H9 (cell line): Measurements from ENCODE around the gene TK1. TPM values are rescaled to one million over a fixed set of nuclear protein-coding genes. Genes with fewer than 3 reads are reported as not detected.

Experiments
- DNase-seq: peaks from one replicate; pipeline ENCODE4 v3.0.0-alpha.2; 2017
- H2AFZ ChIP-seq: one replicate; pipeline ENCODE4 v1.6.1; 2013; ENCODE audit warnings: mild to moderate bottlenecking, low read length, control low read depth, moderate library complexity
- H2AK5ac ChIP-seq: 2 replicates; pipeline ENCODE4 v1.6.1; 2013; ENCODE audit warnings: low read length, control low read depth, mixed read lengths; ENCODE audit not compliant: insufficient read length
- H2BK120ac ChIP-seq: one replicate; pipeline ENCODE4 v1.6.1; 2013; ENCODE audit warnings: low read depth, mild to moderate bottlenecking, low read length, control low read depth, inconsistent platforms; ENCODE audit not compliant: poor library complexity, severe bottlenecking
- H2BK12ac ChIP-seq: 2 replicates; pipeline ENCODE4 v1.6.1; 2013; ENCODE audit warnings: low read length, control low read depth, mixed read lengths, low read depth; ENCODE audit not compliant: insufficient read length
- H2BK15ac ChIP-seq: 2 replicates; pipeline ENCODE4 v1.6.1; 2013; ENCODE audit warnings: low read depth, low read length, control low read depth
- H2BK20ac ChIP-seq: one replicate; pipeline ENCODE4 v1.6.1; 2013; ENCODE audit warnings: low read depth, mild to moderate bottlenecking, low read length, control low read depth, inconsistent platforms; ENCODE audit not compliant: poor library complexity, severe bottlenecking
- H2BK5ac ChIP-seq: 2 replicates; pipeline ENCODE4 v1.6.1; 2013; ENCODE audit warnings: low read length, control low read depth, mixed read lengths; ENCODE audit not compliant: insufficient read length
- H3K14ac ChIP-seq: 2 replicates; pipeline ENCODE4 v1.6.1; 2013; ENCODE audit warnings: low read length, control low read depth; ENCODE audit not compliant: insufficient read depth
- H3K18ac ChIP-seq: 2 replicates; pipeline ENCODE4 v1.6.1; 2013; ENCODE audit warnings: low read depth, mild to moderate bottlenecking, mixed read lengths, low read length, control low read depth; ENCODE audit not compliant: insufficient read length
- H3K23ac ChIP-seq: 2 replicates; pipeline ENCODE4 v1.6.1; 2013; ENCODE audit warnings: low read length, control low read depth, mixed read lengths, low read depth; ENCODE audit not compliant: insufficient read length
- H3K23me2 ChIP-seq: 2 replicates; pipeline ENCODE4 v1.6.1; 2013; ENCODE audit warnings: low read depth, mild to moderate bottlenecking, mixed read lengths, low read length, control low read depth; ENCODE audit not compliant: insufficient read length, poor library complexity, severe bottlenecking
- H3K27ac ChIP-seq: 2 replicates; pipeline ENCODE4 v1.5.1; 2013; ENCODE audit warnings: low read length, control low read depth, mixed read lengths, low read depth; ENCODE audit not compliant: insufficient read length
- H3K27me3 ChIP-seq: 2 replicates; pipeline ENCODE4 v1.6.1; 2013; ENCODE audit warnings: low read length, control low read depth, inconsistent platforms; ENCODE audit not compliant: insufficient read depth
- H3K4ac ChIP-seq: 2 replicates; pipeline ENCODE4 v1.6.1; 2013; ENCODE audit warnings: low read depth, mild to moderate bottlenecking, control low read depth, inconsistent platforms, low read length, moderate library complexity
- H3K4me1 ChIP-seq: 2 replicates; pipeline ENCODE4 v1.6.1; 2013; ENCODE audit warnings: low read length, control low read depth, inconsistent platforms; ENCODE audit not compliant: insufficient read depth
- H3K4me2 ChIP-seq: 2 replicates; pipeline ENCODE4 v1.6.1; 2013; ENCODE audit warnings: low read length, control low read depth, mixed read lengths; ENCODE audit not compliant: insufficient read length, insufficient read depth
- H3K56ac ChIP-seq: 2 replicates; pipeline ENCODE4 v1.6.1; 2013; ENCODE audit warnings: low read depth, mild to moderate bottlenecking, mixed read lengths, low read length, control low read depth; ENCODE audit not compliant: insufficient read length
- H3K79me1 ChIP-seq: 2 replicates; pipeline ENCODE4 v1.6.1; 2013; ENCODE audit warnings: low read depth, mild to moderate bottlenecking, moderate library complexity, low read length, control low read depth, inconsistent platforms; ENCODE audit not compliant: insufficient read depth, poor library complexity, severe bottlenecking
- H3K79me2 ChIP-seq: 2 replicates; pipeline ENCODE4 v1.6.1; 2013; ENCODE audit warnings: low read length, control low read depth, inconsistent platforms; ENCODE audit not compliant: insufficient read depth
- H3K9ac ChIP-seq: 2 replicates; pipeline ENCODE4 v1.6.1; 2013; ENCODE audit warnings: low read length, control low read depth, mixed read lengths; ENCODE audit not compliant: insufficient read length; ENCODE audit errors: extremely low read depth
- H3K9me3 ChIP-seq: one replicate; pipeline ENCODE4 v1.6.1; 2013; ENCODE audit warnings: low read depth, low read length, inconsistent platforms; ENCODE audit not compliant: control insufficient read depth
- H3T11ph ChIP-seq: one replicate; pipeline ENCODE4 v1.6.1; 2013; ENCODE audit warnings: mild to moderate bottlenecking, low read length, control low read depth, inconsistent platforms
- H4K20me1 ChIP-seq: one replicate; pipeline ENCODE4 v1.6.1; 2013; ENCODE audit not compliant: control insufficient read depth, insufficient read length, insufficient read depth
- H4K5ac ChIP-seq: 2 replicates; pipeline ENCODE4 v1.6.1; 2013; ENCODE audit warnings: low read depth, mild to moderate bottlenecking, mixed read lengths, low read length, control low read depth; ENCODE audit not compliant: insufficient read length
- H4K8ac ChIP-seq: replicated peaks from 2 replicates; pipeline ENCODE4 v1.6.1; 2013; ENCODE audit warnings: low read length, control low read depth, mixed read lengths, low read depth; ENCODE audit not compliant: insufficient read length
- H4K91ac ChIP-seq: 2 replicates; pipeline ENCODE4 v1.6.1; 2013; ENCODE audit warnings: low read depth, mild to moderate bottlenecking, moderate library complexity, mixed read lengths, low read length, control low read depth; ENCODE audit not compliant: insufficient read length
- H3K27ac Mint-ChIP-seq, 3 experiments: 2 replicates in 2 of 3; 3 replicates in 1 of 3; pipeline ENCODE4 v1.8.0; 2020 to 2021; ENCODE audit warnings: mixed read lengths in 3 of 3, mild to moderate bottlenecking in 1 of 3, moderate library complexity in 1 of 3
- H3K27me3 Mint-ChIP-seq: 2 replicates; pipeline ENCODE4 v1.8.0; 2021; ENCODE audit warnings: low read depth, mild to moderate bottlenecking, moderate library complexity, mixed read lengths
- H3K36me3 Mint-ChIP-seq, 3 experiments: 2 replicates in 2 of 3; 3 replicates in 1 of 3; pipeline ENCODE4 v1.8.0; 2020 to 2021; ENCODE audit warnings: low read depth in 3 of 3, mixed read lengths in 3 of 3; ENCODE audit not compliant: insufficient read depth in 1 of 3
- H3K4me1 Mint-ChIP-seq, 2 experiments: 2 replicates each; pipeline ENCODE4 v1.8.0; 2020; ENCODE audit warnings: mixed read lengths in 2 of 2
- H3K4me3 Mint-ChIP-seq, 2 experiments: 2 replicates in 1 of 2; 3 replicates in 1 of 2; pipeline ENCODE4 v1.8.0; 2020 to 2021; ENCODE audit warnings: mild to moderate bottlenecking in 2 of 2, mixed read lengths in 2 of 2, moderate library complexity in 1 of 2
- H3K9me3 Mint-ChIP-seq, 2 experiments: 2 replicates in 1 of 2; 3 replicates in 1 of 2; pipeline ENCODE4 v1.8.0; 2020; ENCODE audit warnings: mild to moderate bottlenecking in 2 of 2, mixed read lengths in 2 of 2, moderate library complexity in 1 of 2
- WGBS: extraction: QIAGEN DNeasy Blood & Tissue Kit; methylation state at CpG from one replicate; pipeline ENCODE4 v1.1.7; 2013; ENCODE audit warnings: missing lambda C conversion rate, low lambda C conversion rate, mixed read lengths; ENCODE audit not compliant: insufficient read length; ENCODE audit errors: extremely low coverage; 5-methylcytosine and 5-hydroxymethylcytosine counted together
- total RNA-seq: library from RNA; stranded (reverse); gene quantifications from 2 replicates; pipeline ENCODE4 v1.2.1, GENCODE V29; 2021
- TF ChIP-seq, protein P1 (sequence below): fragments of 200-600 bp; sonication (generic); conservative IDR thresholded peaks from 3 replicates; pipeline ENCODE4 v1.8.0; 2021; ENCODE audit warnings: antibody characterized with exemption, mild to moderate bottlenecking

TK1 gene
- total RNA-seq, 1 experiment from 2014 or later: 95.8 TPM

DNA sequence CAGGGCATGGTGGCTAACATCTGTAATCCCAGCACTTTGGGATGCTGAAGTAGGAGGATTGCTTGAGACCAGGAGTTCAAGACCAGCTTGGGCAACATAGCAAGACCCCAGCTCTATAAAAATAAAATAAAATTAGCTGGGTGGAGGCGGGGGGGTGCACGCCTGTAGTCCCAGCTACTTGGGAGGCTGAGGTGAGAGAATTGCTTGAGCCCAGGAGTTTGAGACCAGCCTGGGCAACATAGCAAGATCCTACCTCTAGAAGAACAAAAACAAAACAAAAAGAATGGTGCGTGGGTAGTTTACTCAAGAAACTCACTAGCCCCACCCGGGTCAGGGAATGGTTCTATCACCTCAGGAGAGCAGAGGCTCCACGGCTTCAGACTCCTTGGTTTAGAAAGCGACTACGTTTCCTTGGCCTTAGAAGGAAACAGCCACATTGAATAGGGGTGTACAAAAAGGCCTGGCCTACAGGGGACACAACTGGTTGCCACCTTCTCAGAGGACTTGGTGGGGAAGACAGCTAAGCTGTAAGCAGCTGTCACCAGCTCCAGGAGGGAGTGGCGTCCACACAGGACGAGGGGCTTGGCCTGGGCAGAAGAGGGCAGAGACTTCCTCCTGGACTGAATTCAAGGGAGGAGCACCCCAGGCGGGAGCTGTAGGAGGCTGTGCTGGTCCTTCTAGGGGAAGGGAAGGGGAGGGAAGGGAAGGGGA is 716 bp downstream of the TK1 start:
- H3K36me3 Mint-ChIP-seq: peaks cover 35 to 58% (median 57%) of the 10 kb centered on the region in 3 experiments; a peak in 6 of 7 replicates
- H3K9ac ChIP-seq: peak overlapping the region; percentile 78
- no peak overlapping the region for H2AFZ ChIP-seq

More for the DNA sequence above, 716 bp downstream of the TK1 start:
- peak overlapping the region in 2 of 3 experiments; percentile 83 to 88; a peak in 3 of 7 replicates for H3K27ac Mint-ChIP-seq
- Histone ChIP-seq H4K20me1 (no peaks in the 10 kb centered on the region), H3K79me1 (peaks cover 2% of the 10 kb centered on the region), H3K23ac (no peak overlapping the region), H3K4ac (no peak overlapping the region), H3K79me2 (peaks cover 9% of the 10 kb centered on the region; the same call in 1 of the 2 replicates), H3K27me3 (no peaks in the 10 kb centered on the region), H2BK20ac (no peak overlapping the region), H3K4me2 (peak overlapping the region; percentile 80), H2AK5ac (no peak overlapping the region), H3K14ac (no peak overlapping the region), H2BK12ac (no peak overlapping the region), H4K8ac (no peak overlapping the region), H2BK5ac (no peak overlapping the region), H3K9me3 (no peaks in the 10 kb centered on the region), H3K23me2 (peaks cover 6% of the 10 kb centered on the region), H4K91ac (no peak overlapping the region), H3K27ac (no peak overlapping the region), H3T11ph (no peak overlapping the region), H3K4me1 (no peaks in the 10 kb centered on the region), H3K56ac (no peak overlapping the region), H4K5ac (no peak overlapping the region), H2BK15ac (no peak overlapping the region), H2BK120ac (no peak overlapping the region), H3K18ac (no peak overlapping the region)
- no peaks in the 10 kb centered on the region for H3K27me3 Mint-ChIP-seq
- no peak for DNase-seq
- whole genome bisulfite sequencing: no CpG with 5 or more reads among the region's 10 CpGs
- TF ChIP-seq, protein P1, sequence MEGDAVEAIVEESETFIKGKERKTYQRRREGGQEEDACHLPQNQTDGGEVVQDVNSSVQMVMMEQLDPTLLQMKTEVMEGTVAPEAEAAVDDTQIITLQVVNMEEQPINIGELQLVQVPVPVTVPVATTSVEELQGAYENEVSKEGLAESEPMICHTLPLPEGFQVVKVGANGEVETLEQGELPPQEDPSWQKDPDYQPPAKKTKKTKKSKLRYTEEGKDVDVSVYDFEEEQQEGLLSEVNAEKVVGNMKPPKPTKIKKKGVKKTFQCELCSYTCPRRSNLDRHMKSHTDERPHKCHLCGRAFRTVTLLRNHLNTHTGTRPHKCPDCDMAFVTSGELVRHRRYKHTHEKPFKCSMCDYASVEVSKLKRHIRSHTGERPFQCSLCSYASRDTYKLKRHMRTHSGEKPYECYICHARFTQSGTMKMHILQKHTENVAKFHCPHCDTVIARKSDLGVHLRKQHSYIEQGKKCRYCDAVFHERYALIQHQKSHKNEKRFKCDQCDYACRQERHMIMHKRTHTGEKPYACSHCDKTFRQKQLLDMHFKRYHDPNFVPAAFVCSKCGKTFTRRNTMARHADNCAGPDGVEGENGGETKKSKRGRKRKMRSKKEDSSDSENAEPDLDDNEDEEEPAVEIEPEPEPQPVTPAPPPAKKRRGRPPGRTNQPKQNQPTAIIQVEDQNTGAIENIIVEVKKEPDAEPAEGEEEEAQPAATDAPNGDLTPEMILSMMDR: no peak
- peak overlapping the region; percentile 84 to 85 for H3K4me3 Mint-ChIP-seq
- no peaks in the 10 kb centered on the region for H3K9me3 Mint-ChIP-seq
- peaks cover 24 to 35% of the 10 kb centered on the region in 2 experiments for H3K4me1 Mint-ChIP-seq
